HS-27A (cell line): ENCODE measurements around the gene IGSF8.
"Not testable (repeated sequence)": the region's sequence is repeated elsewhere in the genome, so short reads cannot be mapped to it uniquely, and the experiment has no call there.

Experiments used
- DNase-seq: peaks from one replicate; pipeline ENCODE4 v3.0.0-alpha.2; 2012; ENCODE audit warnings: low read depth, missing footprints

IGSF8 gene

DNA sequence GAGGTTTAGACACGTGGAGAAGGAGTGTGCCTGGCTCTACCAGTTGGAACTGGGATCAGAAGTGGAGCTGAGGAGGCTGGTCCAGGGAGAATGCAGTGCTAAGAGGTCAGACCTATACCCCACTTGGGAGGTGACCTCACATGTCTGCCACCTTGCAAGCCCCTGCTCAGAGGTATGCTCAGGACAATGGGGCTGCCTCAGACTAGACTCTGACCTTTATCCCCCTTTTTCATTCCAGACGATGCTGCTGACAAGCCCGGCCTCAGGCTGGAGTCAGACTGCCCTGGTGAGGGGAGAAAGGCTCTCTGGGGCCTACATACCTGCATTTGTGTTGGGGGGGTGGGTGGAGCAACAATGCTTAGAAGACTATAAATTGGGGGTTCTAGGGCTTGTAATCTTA is 33.7 kb downstream of the IGSF8 start:
- no peak for DNase-seq

DNA sequence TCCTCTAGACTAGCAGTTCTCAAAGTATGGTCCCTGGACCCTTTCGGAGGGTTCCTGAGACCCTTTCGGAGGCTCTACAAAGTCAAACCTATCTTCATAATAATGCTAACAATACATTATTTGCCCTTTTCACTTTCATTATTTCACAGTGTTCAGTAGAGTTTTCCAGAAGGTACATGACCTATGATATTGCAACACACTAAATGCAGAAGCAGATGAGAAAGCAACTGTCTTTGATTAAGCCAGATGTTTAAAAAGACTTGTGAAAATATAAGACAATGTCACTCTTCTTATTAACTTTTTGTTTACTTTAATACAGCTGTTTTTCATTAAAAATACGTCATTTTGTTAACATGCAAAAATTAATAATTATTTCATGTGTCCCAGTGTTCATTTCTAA is 34.3 kb downstream of the IGSF8 start:
- DNase-seq, result no peak

DNA sequence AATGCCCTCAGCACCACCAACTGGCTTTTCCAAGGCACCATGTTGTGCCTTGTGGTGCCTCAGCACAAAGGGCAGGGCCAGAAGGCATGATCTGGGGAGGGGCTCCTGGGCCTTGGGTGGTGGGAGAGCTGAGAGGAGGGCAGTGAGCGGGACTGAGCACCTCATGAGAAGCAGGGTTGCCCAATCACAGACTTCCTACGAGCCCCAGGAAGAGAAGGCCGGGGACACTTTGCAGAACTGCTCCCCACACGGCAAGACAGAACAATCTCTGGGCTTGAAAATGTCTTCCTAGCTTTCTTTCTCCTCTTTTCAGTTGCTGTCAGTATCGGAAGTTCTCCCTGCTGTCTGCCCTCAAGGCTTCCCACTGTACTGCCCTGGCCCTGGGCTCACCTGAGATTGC is 35.2 kb downstream of the IGSF8 start:
- no peak for DNase-seq

DNA sequence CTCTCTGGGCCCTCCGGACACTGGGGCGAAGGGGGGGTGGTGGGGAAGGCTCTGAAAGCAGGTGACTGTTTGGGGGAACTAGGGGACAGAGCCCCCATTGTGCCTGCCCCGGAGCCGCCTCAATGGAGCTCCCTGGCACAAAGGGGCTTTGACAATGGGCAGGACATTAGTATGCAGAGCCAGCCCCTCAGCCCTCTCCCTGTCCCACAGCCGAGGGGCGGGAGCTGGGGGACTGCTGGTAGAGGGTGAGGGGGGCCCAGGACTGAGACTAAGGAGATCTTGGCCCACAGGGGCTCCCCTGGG is 36.2 kb downstream of the IGSF8 start:
- DNase-seq, result no peak

DNA sequence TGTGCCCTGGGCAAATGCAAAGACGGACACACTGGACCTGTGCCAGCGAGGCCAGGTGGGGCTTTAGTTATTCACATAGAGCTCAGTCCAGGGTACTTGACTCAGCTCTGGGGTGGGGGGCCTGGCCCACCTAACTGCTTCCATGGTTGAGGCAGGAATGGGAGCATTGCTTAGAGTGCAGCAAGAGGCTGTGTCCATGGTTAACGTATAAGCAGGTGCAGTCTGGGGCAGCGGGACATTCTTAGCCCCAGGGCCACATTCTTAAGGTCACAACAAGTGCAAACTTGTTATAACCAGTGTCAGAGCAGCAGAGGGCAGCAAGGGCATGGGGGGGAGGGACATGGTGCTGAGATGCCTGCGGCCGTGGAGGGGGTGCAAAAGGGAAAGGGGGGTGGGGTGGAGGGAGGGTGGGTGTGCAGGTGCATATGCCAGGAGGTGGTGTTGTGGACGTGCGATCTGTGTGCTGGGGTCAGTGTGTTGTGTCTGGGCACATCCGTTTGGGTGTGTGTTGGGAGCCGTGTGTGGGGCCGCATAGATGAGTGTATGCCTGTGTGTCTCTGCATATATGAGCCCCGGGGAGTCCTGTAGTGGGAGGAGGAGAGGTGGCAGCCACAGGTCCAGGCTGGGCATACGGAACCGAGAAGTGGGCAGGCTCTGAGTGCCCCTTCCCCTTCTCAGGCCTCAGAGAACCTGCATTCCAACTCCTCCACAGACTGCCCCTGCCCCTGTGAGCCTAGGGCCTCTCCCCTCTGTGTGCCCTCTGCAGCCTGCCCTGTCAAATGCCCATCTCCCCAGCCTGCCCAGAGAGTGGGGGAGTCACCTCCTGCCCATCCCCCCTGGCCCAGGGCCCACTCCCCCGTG is 36.8 kb downstream of the IGSF8 start:
- DNase-seq, result no peak

DNA sequence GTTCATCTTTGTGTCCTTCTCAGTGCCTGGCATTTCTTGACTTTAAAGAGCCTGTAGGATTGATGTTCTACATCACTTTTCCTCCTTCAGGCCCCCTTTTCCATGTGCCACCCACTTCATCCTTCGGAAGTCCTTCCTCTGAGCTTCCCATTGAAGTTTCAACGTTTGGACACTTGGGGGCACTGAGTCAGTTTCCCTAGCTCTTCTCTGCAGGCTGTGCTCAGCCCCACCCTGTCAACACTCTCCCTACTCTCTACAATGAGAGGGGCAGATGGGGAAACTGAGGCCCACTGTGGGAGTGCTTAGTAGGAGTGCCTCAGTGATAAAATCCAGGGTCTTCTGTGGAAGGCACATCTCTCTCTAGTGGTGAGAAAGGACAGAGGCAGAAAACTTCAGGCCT is 40.3 kb downstream of the IGSF8 start:
- DNase-seq, result no peak

DNA sequence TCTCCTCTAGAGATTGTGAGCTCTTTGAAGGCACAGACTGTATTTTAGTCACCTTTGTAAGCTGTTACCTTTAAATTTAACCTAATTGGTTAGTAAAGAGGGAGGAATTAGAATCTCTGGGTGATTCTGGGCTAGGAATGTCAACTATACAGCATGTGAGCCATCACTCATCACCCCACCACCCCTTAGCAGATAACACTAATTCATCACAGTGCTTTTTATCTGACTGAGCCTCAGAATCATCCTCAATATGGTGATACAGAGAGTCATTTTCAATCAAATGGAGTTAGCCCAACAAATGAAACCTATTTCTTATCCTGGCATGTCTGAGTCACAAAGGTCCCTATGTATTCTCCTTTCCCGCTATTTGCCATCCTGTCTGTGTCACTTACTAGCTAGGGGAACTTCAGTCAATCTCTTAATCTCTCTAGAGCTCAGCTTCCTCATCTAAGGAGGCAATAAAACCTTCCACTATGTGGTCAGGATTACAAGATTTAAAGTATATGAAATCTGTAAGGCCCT is 41.7 kb downstream of the IGSF8 start:
- no peak for DNase-seq

DNA sequence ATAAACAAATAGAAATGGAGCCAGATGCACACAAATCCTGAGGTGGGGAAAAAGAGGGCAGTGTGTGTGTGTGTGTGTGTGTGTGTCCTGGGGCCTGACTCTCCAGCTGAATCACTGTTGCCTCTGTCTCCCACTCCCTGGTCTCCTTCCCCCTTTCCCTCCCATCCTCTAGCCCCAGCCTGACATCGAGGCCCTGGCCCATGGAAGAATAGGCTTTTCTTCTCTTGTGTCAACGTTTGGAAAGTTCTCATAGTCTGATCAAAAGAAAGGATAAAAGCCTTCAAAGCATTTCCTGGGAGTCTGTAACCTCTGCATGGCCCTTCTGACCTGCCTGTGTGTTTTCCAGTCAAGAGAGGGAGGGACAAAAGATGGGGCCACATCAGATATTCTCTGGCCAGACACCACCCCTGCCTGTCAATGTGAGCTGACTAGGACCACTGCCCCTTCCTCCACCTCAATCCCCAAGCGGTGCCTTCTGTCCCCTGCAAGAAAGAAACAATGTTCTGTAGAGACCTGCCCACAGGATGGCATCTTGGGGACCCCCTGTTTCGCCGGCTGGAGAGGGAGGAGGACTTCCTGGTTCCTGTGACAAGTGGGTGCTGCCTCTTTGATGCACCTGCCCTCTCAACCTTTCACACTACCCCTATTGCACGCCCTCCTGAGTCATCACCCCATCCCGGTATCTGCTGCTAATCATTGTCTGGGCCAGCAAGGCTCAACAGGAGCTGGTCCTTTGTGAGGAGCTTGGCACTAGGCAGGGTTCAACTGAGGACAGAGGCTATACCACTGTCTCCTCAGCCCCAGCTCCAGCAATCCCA is 44.7 kb downstream of the IGSF8 start:
- no peak for DNase-seq

DNA sequence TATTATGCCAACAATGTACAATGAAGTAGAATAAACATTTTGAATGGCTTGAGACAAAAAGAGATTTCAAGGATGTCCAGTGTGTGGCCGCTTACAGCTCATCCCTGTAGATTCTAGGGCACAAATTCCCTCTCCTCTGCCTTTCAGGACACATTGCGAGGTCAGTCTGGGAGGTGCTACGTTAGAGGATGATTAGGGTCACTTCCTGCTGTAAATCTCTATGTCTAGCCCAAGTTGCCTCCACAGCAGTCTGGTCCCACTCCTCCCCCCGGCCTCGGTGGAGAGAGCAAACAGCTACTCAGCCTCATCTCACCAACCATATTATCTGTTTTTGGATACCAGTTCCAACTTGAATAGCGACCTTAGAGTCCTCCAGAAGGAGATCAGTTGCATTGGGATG is 45.5 kb downstream of the IGSF8 start:
- no peak for DNase-seq

DNA sequence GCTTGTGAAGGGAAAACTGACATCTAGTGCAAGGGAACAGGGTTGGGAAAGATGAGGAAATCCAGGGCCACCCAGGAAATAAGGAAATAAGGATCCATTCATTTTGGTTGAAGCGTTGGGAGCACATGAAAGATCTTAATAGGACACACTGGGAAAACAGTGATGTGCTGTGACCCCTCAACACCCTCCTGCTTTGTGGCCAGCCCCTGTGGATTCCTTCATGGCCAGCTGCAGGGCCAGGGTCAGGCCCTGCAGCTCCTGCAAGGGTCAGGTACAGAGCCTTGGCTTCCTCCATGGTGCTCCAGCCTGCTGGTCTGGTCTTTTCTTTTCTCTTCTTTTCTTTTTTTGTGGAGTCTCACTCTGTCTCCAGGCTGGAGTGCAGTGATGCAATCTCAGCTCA is 47.8 kb downstream of the IGSF8 start:
- DNase-seq, result no peak

DNA sequence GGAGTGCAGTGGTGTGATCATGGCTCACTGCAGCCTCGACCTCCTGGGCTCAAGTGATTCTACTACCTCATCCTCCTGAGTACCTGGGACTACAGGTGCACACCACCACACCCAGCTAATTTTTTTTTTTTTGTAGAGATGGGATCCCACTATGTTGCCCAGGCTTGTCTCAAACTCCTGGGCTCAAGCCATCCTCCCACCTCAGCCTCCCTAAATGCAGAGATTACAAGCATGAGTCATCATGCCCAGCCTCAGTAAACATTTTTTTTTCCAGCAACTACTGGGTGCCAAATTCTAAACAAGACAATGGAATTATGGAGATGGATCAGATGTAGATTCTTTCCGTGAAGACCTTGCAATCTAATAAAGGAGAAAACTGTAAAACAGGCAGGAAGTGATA is 48.2 kb downstream of the IGSF8 start:
- not testable (repeated sequence) for DNase-seq

DNA sequence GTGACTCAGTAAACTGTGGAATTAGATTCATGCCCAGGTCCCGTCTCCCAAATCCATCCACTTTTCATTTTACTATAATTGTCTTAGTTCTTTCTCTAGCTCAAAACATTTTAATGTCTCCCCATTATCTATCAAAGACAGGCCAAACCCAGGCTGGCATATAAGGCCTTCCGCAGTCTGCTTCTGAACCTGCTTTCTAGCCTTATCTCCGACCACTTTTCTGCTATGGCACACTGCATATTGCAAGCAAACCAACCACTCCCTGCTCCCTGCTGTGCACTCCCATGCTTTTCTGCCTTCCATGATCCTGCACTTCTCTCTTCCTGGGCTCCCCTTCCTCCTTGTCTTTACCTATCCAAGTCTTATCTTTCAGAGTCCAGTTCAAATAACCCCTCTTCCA is 49.3 kb downstream of the IGSF8 start:
- no peak for DNase-seq

DNA sequence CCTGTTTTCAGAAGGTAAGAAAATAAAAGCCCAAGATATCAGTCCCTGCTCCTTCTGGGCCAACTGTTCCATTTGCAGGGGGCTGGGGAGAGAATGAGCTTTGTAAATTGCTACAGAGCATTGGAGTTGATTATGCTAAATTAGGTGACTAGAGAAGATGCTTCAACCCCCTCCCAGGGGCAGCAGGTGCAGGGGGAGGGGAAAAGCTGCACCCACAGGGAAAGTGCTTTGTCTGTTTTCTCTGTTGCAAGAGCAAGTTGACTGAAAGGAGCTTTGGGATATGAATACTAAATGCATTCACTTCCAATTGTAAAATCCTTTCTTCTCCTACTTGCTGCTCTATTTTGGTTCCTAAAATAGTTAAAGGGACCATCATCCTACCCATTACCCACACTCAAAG is 50.1 kb downstream of the IGSF8 start:
- no peak for DNase-seq

DNA sequence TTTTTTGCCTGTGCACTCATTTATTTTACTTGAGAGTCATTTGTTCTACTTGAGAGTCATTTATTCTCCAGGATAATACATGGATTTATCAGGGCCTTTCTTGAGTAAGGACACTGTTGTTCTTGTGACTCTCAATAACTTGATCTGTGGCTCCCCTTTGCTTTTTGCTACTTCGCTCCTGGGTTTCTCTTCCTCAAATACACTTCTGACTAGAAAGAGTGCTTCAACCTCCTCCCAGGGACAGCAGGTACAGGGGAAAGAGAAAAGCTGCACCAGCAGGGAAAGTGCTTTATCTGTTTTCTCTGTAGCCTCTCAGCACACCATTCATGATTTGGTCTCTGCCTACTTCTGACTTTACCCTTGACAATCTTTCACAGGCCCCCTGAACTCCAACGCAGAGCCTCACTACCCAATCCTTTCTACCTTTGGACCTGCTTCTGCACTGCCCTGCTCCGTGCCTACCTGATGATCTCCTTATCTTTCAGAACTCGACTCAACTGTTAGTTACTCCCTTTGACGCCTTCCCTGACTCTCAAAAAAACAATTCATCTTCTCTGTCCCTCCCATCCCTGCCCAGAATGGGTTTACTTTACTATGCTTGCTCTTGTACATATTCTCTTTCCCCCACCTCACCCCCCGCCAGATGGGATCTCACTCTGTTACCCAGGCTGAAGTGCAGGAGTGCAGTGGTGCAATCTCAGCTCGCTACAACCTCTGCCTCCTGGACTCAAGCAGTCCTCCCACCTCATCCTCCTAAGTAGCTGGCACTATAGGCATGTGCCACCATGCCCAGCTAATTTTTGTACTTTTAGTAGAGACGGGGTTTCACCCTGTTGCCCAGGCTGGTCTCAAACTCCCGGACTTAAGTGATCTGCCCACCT is 51.1 kb downstream of the IGSF8 start:
- no peak for DNase-seq

DNA sequence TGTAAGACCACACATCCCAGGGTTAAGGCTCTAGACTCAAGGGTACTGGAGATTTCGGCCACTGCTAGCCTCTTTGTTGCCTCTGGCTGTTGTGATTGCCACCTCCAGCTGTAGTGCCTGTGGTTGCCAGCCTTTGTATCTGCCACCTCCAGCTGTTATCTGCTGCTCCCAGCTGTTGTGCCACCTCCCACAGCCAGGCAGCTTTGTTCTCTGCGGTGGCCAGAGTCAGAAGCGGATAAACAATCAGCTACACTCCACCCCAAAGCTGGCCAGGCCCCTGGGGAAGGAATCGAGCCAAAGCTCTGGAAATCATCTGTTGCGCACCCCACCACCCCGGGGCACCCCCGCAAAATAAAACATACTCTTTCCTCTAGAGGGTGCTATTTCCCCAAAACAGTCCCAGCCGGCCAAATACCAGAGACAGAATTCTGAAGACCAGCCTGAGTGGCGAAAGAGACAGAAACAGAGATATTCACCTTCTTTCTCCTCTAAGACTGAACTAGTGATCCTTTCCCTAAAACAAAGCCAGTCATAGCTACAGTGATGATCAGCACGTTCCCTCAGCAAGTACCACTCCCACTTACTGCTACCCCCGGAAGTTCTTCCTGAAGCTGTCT is 51.8 kb downstream of the IGSF8 start:
- DNase-seq, result no peak

DNA sequence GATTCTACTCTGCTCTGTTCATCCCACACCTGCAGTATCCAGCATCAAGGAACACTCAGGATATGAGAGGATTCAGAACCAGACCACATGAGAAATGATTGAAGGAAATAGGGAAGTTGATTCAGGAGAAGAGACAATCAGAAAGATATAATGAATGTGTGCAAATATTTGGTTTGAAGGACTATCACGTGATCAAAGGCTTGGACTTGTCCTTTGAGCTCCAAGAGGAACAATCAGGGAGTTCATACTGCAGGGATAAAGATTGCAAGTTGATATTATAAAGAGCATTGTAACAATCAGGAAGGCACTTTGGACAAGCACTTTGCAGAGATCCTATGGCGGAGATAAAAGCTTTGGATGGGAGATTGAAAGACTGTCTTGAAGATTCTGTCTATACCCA is 52.8 kb downstream of the IGSF8 start:
- no peak for DNase-seq

DNA sequence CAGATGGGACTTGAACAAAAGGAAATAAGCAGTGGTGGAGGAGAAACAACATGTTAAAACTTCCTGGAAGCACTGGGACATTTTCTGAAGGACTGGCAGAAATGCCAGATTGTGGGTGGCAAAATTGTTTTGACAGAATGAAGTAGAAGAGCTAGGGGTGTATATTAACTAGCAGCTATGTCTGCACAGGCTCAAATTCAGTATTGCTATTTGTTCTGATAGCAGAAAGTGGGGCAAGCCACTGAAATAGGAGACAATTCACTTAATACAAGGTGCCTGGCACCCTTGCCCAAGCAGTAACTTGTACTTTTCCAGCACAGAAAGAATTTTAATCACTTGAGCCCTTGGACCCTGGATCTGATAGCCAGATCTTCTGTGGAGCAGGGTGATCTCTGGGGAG is 54.9 kb downstream of the IGSF8 start:
- DNase-seq, result no peak
